ENCODE results near the gene RHOC.

Gene RHOC

GRCh38 chr1:112717263-112717873 lies 10.4 kb upstream of the RHOC start:
- DNase-seq, result no peak

DNA sequence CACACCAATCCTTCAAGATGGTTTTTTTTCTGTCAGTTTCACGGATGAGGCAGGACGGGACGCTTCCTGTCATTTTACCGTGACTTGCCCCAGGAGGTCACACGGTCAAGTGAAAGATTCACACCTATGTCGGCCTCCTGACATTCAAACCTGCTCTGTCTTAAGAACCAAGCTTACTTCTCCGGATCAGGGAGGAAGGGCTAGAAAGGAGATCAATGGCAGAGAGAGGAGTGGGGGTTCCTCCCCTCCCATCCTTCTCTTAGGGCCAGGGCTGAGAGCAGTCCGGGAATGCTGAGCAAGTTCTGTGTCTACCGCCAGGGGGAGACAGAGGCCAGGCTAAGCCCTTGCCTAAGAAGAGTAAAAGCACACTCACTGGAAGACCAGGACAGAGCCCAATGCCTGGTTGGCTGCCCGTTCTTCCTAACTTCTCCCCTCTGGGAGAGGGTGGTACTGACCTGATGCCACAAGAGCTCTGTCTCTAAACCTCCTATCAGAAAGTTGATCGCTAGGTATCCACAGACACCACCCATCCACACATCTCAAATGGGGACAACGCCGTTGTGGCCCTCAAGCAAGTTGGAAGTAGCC lies 9.3 kb upstream of the RHOC start:
- DNase-seq, result peak; percentile 84

- peak; percentile 76 for DNase-seq
Measured at GRCh38 chr1:112715264-112716053, 8.5 kb upstream of the RHOC start, which contains the start of gene PPM1J. Gene PPM1J, minus strand, starts transcription at chr1:112715332. Its CDS starts 31 bp downstream, at chr1:112715301.

DNA sequence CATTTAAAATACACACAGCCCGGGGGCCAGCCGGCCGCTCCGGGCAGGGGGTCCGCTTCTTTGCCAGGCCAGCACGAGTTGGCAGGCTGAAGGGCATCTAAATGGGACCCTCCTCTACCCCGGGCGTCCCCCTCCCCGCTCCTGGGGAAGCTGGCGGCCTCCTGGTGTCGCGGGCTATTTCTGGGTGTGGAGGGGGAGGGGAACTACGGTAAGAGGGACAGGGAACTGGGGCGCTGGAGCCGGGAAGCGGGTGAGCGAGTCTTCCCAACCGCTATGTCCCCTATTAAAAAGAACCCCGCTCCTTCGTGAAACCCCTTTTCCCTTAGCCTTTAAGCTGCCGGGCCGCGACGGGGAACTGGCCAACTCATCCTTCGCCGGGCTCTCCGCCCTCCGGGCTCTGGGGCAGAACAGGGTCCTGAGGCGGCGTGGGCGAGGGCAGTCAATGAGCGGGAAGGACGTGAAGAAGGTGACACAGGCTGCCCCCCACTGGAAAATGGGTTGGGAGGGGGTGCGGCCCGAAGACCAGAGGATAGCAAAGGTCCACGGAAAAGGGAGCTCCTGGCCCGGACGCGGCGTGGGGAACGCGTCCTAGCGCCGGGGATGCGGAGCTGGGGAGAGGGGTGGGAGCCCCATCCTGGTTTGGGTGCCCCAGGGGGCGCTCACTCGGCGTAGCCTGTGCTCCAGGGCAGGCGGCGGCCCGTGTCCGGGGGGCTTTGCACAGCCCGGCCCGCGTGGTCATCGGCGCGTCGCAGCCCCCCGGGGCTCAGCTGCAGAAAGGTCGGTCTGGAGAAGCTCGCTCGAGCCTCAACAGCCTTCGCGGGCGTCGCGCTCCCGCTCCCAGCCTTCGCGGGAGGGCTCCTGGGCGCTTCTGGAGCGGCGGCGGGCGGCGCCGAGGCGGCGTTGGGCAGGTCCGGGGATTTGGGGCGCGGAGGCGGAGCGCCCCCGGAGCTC lies 7.7 kb upstream of the RHOC start:
- DNase-seq, result no peak

DNA sequence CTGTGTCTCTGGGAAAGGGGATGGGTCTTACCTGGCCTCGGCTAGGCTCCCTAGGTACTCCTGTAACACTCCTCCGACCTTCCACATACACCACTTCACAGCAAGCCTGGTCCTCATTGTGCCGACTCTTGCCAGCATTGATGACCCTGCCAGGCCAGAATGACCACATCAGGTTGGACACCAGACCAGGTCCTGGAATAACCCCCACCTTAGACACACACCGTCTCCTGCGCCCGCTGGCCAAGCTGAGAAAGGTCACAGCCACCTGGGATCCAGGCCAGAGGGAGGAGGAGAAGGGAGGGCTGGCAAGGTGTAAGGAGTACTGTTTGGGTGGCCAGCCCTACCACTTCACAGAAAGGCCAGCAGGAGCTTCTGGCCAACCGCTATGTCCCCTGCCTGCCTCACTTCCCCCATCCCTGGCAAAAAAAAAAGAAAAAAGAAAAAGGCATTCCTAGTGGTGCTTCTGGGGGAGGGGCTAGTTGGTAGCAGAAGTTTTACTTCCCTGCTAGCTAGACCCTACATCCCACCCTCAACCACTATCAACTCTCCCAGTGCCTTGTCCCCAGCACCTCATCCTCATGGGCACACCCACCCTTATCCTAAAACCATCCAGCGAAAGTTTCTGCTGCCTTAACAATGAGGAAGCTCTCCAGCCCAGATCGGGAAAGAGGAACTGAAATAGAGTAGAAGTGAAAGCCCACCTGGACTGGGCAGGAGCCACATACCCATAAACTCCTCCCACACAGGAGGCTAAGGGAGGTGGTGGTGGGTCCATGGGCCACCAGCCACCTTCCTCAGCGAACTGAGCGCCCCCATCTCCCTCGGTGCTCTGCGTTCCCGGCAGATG lies 6.8 kb upstream of the RHOC start:
- DNase-seq, result no peak

DNA sequence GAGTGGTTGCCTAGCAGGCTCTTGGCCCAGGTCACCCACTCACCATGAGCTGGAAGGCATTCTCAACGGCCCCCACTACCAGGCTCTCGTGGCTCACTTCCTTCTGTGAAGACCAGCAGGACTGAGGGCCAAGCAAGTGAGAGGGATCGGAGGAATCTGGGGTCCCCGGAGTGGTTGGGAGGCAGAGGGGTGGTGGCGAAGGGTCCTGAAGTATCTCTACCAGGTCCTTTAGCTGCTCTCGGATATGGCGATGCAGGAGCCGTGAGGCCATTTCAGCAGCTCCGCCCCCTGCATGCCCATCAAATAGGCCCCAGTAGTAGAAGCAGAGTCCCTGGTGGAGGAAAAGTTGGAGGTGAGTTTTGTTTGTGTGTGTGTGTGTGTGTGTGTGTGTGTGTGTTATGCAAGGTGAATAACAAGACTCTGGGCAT lies 5.8 kb upstream of the RHOC start:
- DNase-seq, result no peak

DNA sequence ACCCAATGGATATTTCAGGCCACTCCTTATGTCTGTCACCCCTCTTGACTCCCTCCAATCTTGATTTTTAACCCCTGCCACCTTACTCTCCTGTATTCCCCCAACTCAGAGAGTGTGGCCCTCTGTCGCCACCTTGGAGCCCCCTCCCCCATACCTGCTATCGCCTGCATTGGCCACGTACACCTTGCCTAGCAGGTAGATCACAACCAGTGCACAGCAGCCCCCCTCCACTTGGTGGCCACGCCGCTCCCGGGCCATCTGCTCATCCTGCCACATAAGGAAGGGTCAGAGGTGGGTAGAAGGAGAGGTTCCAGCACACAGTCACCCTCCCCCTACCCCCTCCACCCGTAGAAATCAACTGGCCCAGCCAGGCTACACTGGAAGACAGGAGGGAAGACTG lies 5.3 kb upstream of the RHOC start:
- no peak for DNase-seq

- no peak for DNase-seq
Measured at GRCh38 chr1:112711670-112712069, 4.7 kb upstream of the RHOC start.

DNA sequence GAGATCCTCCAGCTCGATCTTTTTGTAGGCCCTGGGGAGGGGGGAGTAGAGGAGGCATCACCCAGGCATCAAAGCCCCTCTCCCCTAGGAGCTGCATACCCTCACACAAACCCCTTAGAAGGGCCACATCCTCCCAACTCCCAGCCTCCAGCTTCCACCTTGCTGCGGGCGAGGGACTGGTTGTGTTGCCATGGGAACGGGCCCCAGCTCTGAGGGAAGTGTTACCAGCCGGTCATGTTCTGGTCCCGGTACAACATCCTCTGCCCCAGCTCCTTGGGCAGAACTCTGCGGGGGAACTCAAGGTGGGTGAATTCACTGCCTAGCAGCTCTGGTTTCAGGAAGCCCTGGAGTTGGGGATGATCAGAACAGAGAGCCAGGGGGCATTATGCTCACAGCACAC lies 4.1 kb upstream of the RHOC start:
- DNase-seq, result no peak

GRCh38 chr1:112710586-112710985 lies 3.7 kb upstream of the RHOC start:
- no peak for DNase-seq

GRCh38 chr1:112710159-112710558 lies 3.2 kb upstream of the RHOC start:
- DNase-seq, result no peak

DNA sequence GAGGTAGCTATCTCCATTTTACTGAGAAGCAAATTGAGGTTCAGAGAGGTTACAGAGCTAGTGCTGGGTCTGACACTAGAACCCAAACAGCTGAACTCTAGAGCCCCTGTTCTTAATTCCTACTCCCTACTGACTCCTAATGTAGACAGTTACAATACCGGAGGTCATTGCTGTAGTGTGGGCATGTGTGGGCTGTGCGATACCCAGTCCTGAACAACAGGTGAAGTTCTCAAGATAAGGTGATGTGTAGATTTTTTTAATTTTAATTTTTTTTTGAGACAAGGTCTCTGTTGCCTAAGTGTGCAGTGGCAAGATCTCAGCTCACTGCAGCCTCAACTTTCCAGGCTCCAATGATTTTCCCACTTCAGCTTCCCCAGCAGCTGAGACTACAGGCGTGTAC lies 1.6 kb upstream of the RHOC start:
- DNase-seq, result no peak

DNA sequence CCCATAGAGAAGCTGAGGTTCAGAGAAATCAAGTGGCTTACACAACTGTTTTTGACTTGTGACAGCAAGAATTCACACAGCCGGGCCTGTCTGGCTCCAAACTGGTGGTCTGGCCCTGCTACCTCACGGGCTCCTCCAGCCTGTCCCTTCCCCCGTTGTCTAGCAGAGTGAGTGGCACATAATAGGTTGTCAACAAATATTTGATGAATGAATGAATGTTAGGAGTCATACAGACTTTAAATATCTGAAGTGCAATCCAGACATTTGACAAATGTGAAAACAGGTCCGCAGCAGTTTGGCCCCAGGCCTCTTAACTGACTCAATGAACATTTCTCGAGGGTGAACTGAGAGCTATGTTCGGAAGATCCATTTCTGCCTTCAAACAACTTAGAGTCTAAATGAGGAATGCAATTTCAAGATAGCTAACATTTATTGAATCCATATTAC lies 1.1 kb upstream of the RHOC start:
- DNase-seq, result no peak

GRCh38 chr1:112707221-112708001 lies 484 bp upstream of the RHOC start:
- DNase-seq, result peak; percentile 68

DNA sequence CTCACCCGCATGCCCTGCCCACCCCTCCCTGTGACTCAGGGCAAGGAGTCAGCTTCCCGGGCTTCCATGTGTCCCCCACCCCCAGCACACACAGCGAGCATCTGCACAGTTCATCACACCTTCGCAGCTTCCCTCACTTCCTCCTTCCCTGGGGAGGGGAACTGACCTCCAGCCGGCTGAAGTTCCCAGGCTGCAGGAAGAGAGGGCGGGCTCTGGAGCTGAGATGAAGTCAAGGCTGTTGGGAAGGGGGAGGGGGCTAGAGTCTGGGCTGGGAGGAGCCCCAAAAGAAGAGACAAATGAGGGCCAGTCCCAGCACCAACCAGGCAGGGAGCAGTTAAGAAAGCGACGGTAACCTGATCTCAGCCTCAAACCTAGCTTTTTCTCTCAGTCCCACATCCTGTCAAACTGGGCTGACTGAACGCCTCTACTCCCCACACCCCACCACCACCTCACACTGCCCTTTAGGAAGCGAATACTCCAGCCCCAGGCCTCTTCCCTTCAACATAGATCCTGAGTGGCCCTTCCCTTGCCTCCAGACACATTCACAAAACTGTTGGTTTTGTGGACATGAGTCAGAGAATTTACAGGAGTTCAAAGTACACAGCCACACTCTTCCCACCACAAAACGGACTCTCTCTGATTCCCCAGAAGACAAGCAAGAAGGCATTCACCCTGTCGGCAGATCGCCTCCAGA lies 1.8 kb downstream of the RHOC start:
- peak; percentile 77 for DNase-seq

DNA sequence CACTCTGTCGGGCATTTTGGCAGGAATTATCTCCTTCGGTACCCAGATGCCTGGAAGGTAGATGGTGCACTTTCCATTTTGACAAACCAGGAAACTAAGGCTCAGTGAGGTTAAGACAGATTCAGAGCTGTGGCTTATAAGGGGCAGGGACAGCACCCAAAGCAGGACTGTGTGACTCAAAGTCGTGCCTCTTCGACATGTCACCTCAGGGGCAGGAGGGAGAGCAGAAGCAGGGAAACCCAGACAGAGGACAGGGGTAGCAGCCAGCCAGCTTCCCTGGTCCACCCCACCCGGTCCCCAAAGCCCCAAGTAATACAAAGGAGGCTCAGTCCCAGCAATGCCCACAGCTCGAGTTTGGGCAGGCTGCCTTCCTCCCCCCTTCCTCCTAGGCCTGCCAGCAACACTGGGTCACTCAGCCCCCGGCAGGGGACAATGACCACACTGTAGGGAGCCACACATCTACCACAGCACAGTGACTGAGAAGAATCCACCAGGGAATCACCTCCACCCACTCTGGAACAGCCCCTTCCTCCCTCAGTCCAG lies 2.5 kb downstream of the RHOC start:
- DNase-seq, result no peak

DNA sequence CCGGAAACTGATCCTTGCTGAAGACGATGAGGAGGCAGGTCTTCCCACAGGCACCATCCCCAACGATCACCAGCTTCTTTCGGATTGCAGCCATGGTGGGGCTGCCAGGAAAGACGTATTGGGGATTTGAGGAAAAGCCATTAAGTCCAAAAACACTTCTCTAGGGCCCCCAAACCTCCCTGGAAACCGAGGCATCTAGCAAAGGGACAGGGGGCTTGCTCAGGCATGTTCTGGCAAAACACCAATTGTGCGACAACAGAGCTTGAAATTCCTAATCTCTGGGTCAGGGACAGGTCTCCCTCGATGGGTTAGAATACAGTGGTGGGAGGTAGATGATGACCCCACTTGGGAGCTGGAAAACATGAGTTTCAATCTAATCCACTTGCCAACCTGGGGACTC lies 3.2 kb downstream of the RHOC start:
- no peak for DNase-seq

- no peak for DNase-seq
Measured at GRCh38 chr1:112702420-112703261, 4.3 kb downstream of the RHOC start.

DNA sequence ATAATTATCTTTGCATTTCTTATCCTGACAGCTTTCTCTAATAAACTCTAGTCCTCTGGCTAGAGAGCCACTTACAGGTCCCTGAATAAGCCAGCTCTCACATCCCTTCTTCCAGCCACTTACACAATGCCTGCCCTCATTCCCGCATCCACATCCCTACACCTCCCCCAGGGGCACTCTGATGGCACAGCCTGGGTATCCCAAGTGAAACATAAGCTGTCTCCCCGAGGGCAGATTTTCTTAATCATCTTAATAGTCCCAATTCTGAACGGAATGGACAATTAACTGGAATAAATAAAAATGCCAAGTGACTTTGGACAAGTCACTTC lies 4.9 kb downstream of the RHOC start:
- DNase-seq, result no peak
